HG03439 (cell line): ENCODE measurements around the gene SLC5A3.

Experiments used
- ATAC-seq: cut with Tn5 transposase; IDR thresholded peaks from one replicate; pipeline ENCODE4 v1.9.1; 2021; ENCODE audit warnings: mild to moderate bottlenecking, moderate library complexity; ENCODE audit not compliant: unreplicated experiment

Gene SLC5A3

DNA sequence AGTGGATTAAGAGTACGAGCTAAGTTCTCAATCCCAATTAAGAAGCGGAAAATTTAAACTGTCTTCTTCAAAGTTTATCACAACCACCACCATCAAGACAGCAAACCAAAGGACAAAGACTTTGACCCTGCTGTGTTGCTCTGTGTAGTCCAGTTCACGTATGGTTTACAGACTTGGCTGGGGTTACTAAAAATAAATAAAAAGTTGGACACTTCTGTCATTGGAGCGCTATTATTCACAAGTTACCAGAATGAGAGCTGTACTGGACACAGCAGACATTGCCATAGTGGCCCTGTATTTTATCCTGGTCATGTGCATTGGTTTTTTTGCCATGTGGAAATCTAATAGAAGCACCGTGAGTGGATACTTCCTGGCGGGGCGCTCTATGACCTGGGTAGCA lies 21.6 kb downstream of the SLC5A3 start:
- ATAC-seq: no peak

DNA sequence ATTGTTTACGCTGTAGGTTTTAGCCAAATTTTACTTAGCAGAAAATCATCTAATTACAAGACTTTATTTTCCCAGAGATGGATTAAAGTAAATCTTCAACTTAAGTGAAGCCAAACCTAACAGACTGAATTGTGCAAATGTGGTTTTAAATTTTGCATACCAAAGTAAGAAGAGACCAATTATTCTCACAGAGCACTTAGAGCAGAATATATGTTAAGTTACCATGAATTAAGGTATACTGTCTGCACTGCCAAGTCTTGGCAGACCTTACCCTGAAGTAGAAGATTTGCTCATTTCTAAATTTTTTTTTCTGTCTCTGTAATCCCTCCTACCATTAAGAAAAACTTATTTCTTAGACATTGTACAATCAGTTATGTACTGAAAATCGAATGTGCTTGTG lies 24.1 kb downstream of the SLC5A3 start:
- ATAC-seq: no peak

DNA sequence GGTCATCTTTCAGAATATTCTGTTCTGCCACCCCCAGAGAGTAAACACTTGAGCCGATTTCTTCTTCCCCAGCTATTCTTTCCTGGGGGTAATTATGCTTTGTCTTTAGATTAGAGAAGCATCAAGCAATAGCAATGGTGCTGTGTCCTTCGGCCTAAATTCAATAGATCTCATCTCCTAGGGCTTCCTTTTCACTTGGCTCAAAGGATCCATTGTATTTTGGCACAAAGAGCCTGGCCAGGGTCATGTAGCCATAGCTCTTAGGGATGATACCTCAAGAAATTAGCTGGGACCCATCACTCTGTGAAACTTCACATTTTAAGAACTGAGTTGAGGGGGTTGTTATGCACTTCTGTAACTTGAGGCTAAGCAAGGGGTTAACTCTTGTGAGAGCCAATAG lies 27.0 kb downstream of the SLC5A3 start:
- no peak for ATAC-seq

DNA sequence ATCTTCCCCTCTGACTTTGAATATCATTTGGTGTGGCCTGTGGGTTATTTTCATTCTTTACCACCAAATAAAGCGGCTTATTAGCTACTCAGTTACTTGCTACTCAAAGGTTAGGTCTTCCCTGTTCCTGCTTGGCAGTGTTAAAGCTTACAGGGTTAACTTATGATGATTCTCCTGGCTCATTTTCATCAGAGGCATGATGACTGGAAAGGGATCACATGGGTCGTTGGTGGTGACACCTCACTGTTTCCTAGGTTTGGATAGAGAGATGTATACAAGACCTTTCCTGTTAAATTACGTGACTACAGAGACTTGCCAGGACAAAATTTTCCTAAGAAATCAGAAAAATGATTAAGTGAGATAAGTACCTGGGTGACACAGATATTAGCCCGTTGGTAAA lies 27.4 kb downstream of the SLC5A3 start:
- ATAC-seq: no peak

DNA sequence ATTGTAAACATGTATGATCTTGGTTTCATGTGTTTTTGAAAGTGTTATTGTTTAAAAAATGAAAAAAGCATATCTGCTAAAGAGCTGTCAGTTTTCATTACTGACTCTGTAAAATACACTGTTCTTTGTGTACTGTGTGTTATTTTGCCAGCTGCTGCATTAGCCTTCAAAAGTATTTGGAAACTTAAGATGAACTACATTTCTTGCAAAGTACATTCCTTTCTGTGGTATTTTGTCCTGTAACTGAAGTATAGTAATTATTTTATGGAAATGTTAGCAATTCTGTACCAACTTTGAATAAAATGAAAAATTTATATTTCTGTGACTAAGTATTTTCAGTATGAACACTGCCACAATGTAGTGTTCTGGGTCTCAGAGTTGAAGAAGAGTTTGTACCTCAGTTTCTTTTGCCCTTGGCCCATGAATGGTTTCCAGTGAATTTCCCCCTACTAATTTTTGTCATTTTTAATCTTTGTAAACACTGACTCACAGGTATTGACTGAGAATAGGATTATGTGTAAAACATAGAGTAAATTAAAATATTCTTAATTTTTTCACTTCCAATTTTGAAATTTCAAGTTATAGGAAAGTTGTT lies 32.7 kb downstream of the SLC5A3 start:
- ATAC-seq: no peak

DNA sequence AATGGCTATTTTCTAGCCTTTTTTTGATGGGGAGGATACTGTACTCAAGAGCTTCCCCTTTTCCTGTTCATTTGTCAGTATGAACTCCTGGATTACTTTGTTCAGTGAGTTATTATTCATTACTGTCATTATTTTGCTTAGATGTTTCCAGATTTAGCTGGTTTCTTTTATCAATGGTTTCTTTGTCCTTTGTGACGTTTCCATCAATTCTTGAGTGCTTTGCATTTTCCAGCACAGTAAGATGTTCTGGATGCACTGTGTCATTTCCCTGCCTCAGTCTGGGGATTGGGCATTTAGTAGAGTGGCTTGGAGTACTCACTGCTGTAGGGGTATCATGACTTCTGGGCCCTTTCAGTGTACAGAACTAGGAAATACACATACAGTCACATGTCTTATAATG lies 34.2 kb downstream of the SLC5A3 start:
- no peak for ATAC-seq

DNA sequence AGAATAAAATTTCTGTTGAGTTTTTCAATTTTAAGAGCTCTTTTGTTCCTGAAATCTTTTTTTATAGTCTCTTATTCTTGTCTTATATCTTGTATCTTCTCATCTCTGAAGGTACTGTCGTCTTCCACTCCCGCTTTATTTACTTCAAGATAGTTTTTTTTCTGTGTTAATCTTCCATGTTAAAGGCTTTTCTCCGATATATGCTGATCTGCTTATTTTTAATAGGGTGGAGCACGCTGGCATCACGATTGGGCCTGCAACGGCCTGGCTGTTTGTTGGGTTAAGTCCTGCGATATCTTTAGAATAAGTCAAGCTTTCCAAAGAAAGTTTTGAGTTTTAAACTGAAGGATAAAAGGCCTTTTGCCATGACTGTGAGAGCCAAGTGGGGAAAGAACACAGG lies 35.7 kb downstream of the SLC5A3 start:
- no peak for ATAC-seq

DNA sequence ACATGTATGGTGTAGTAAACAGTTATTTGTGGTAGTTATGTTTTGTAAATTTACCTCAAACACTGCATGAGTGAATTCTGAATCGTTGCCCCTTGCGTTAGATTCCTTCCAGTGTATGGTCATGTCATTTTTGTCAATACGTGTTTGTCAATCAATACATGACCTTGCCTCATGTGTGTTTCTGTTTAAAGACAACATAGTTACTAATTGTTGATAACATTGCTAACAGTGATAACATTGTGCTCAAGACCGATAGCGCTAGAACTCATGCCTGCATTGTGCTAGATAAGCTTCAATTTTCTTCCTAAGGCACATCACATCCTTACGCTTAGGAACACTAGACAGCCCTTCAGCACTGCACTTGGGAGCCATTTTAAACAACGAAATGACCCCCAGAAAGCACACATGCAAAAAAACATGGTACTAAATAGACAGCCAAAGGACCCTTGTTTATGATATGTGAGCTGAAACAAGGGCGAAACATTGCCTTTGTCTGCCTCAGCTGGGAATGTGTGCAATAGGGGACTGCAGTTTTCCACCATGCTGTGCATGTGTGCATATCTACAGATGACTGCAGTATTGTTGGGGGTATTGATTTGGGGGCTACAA lies 37.3 kb downstream of the SLC5A3 start:
- ATAC-seq: no peak

DNA sequence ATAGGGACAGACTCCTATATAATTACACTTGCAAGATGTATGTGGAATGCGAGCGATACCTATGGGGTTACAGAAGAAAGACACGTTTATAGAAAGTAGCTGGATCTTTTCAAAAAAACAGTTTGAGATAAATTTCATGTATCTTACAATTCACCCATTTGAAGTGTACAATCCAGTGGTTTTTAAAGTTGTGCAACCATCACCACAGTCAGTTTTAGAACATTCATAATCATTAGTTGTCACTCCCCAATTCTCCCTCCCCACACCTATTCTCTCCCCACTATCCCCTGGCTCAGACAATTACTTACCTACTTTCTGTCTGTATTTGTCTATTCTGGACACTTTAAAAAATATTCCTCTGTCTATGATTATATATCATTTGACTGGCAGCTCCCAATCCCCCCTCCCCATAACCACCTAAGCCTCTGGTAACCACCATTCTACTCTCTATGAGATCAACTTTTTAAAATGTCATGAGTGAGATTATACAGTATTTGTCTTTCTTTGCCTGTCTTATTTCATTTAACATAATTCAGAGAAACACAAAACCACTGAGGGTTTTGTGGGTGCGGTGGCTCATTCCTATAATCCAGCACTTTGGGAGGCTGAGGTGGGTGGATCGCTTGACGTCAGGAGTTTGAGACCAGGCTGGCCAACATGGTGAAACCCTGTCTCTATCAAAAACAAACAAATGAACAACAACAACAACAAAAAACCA lies 39.1 kb downstream of the SLC5A3 start:
- no peak for ATAC-seq

DNA sequence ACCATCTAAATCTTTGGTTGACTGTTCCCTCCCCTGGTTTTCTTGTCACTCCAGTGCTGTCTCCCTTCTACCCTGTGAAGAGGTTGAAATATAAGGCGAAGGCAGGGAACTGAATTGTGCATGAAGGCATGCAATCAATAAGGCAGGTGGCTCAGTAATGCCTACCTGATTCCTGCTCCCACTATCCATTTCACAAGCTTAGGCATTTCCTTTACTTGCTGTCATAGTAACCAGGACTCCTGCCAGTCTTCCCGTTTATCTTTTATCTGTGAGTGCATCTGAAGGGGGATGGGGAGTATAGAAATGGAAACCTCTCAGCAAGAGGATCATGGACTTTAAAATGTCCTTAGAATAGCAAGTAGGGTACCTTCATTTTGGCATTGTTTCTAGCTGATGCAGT lies 40.5 kb downstream of the SLC5A3 start:
- no peak for ATAC-seq

DNA sequence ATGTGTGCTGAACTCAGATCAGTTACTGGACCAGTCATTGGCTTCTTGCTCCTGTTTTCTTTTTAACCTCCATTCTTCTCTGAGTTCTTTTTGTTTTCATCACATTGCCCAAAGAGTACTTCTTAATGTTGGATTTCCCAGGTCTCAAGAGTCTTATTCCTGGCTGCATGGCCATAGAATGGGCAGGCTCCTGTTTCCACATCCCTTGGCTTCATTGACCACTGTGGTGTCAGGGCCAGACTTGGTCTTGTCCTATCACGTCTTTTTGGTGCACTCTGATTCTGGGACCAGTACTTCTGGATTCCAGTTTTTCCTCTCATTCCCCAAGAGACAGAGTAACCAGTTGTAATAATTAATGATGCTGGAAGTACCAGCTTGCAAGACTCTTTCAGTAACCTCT lies 41.8 kb downstream of the SLC5A3 start:
- no peak for ATAC-seq

DNA sequence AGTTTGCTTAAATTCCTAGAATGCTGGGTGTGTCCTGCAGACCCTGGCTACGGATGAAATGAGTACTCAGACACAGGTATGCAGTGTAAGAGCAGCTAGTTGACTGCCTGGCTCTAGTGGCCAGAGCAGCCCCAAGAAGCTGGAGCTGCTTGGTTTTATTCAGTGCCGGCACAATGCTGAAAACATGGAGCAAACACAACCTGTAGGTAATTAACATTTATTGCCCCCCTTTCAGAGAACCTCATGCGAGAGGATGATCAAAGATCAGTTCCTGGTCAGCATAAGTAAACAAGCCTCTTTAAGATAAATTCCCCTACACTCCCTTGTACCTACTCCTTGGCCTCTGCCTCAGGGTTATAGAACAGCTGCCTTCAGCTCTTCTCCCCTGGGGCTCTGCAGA lies 43.2 kb downstream of the SLC5A3 start:
- no peak for ATAC-seq

DNA sequence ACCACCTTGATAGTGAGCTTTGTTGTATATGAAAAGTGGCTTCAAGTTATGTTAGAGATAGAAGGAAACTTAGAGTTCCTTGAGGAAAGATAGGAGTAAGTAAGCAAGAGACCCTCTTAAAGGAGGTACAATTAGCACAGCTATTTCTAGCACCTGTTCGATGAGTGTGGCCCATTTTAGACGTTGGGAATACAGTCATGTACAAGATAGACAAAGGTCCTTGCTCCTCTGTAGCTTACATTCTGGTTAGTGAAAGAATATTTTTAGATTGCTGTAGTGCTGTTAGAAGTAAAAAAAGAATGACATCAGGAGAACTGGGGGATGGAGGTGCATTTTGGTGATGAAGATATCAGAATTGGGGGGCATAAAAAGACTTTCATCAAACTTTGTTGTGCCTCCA lies 47.5 kb downstream of the SLC5A3 start:
- ATAC-seq: no peak

DNA sequence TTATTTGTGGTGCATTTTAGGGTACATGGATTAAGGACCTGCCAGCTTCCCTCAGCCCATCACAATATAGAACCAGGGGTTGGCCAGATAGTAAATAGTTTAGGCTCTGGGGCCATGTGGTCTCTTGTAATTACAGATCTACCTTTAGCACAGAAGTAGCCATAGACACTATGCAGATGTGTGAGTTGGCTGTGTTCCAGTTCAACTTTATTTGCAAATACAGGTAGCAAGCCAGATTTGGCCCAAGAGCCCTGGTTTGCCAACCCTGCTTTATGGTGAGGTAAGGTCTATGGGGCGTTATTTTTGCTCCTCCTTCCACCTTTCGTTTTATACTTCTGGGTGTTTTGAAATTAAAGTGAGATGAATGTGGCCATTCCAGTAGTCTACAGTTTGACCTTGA lies 48.7 kb downstream of the SLC5A3 start:
- no peak for ATAC-seq
